ENCODE results near the gene RAD51B.

Gene RAD51B

DNA sequence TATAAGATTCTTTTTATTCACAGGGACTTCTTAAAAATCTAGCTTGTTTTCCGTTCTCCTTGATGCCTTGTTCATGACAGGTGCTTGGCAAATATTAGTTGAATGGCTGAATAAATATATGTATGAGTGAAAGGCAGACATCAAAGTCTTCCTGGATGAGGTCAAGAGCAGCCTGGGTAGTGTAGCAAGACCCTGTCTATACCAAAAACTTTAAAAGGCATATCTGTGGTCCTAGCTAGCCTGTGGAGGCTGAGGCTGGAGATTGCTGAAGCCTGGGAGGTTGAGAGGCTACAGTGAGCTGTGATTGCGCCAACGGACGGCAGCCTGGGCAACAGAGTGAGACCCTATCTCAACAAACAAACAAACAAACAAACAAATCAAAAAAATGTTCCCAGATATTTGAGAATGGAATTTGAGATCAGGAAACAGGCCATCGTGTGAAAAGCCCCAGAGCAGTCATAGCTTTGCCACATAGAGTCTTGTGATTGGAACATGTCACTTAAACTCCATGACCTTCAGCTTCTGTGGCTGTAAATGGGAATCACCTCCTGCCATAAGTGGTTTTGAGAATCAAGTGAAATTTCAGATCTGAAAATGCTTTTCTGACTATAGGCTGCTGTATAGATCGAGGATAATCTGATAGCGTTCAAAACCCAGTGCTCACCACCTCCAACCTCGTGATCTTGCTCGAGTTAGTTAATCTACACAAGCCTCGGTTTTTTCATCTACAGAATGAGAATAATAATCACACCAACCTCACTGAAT, 908.9 kb downstream of the RAD51B start:
- Histone ChIP-seq H3K4me3 (ENCODE audit: low read length) (no peak overlapping the region), H3K4me1 (ENCODE audit: control insufficient read depth, insufficient read depth, low read length) (peaks cover 2% of the 10 kb centered on the region), H3K9ac (ENCODE audit: low read length) (no peak overlapping the region), H3K36me3 (ENCODE audit: control insufficient read depth, insufficient read depth, low read length, severe bottlenecking) (no peaks in the 10 kb centered on the region), H3K9me3 (ENCODE audit: control insufficient read depth, low read length) (no peaks in the 10 kb centered on the region), H3K27me3 (replicated peaks; ENCODE audit: control insufficient read depth, insufficient read depth, low read length) (no peaks in the 10 kb centered on the region)
- no peak for DNase-seq (ENCODE audit: low read depth)

- Histone ChIP-seq H3K27me3 (replicated peaks; ENCODE audit: control insufficient read depth, insufficient read depth, low read length) (no peaks in the 10 kb centered on the region), H3K36me3 (ENCODE audit: control insufficient read depth, insufficient read depth, low read length, severe bottlenecking) (no peaks in the 10 kb centered on the region), H3K9me3 (ENCODE audit: control insufficient read depth, low read length) (no peaks in the 10 kb centered on the region), H3K4me1 (ENCODE audit: control insufficient read depth, insufficient read depth, low read length) (peaks cover 2% of the 10 kb centered on the region), H3K9ac (ENCODE audit: low read length) (no peak overlapping the region), H3K4me3 (ENCODE audit: low read length) (no peak overlapping the region)
- no peak for DNase-seq (ENCODE audit: low read depth)
These were observed 910.0 kb downstream of the RAD51B start for GRCh38 chr14:68729556-68729955.

- Histone ChIP-seq H3K4me3 (ENCODE audit: low read length) (no peak overlapping the region), H3K9me3 (ENCODE audit: control insufficient read depth, low read length) (no peaks in the 10 kb centered on the region), H3K36me3 (ENCODE audit: control insufficient read depth, insufficient read depth, low read length, severe bottlenecking) (no peaks in the 10 kb centered on the region), H3K9ac (ENCODE audit: low read length) (no peak overlapping the region), H3K4me1 (ENCODE audit: control insufficient read depth, insufficient read depth, low read length) (peaks cover 2% of the 10 kb centered on the region), H3K27me3 (replicated peaks; ENCODE audit: control insufficient read depth, insufficient read depth, low read length) (no peaks in the 10 kb centered on the region)
- no peak for DNase-seq (ENCODE audit: low read depth)
These were observed 910.8 kb downstream of the RAD51B start for GRCh38 chr14:68730348-68730747.

GRCh38 chr14:68730811-68731425, 911.3 kb downstream of the RAD51B start:
- Histone ChIP-seq H3K4me3 (ENCODE audit: low read length) (no peak overlapping the region), H3K9ac (ENCODE audit: low read length) (no peak overlapping the region), H3K4me1 (ENCODE audit: control insufficient read depth, insufficient read depth, low read length) (peaks cover 6% of the 10 kb centered on the region), H3K27me3 (replicated peaks; ENCODE audit: control insufficient read depth, insufficient read depth, low read length) (no peaks in the 10 kb centered on the region), H3K36me3 (ENCODE audit: control insufficient read depth, insufficient read depth, low read length, severe bottlenecking) (no peaks in the 10 kb centered on the region), H3K9me3 (ENCODE audit: control insufficient read depth, low read length) (no peaks in the 10 kb centered on the region)
- no peak for DNase-seq (ENCODE audit: low read depth)

DNA sequence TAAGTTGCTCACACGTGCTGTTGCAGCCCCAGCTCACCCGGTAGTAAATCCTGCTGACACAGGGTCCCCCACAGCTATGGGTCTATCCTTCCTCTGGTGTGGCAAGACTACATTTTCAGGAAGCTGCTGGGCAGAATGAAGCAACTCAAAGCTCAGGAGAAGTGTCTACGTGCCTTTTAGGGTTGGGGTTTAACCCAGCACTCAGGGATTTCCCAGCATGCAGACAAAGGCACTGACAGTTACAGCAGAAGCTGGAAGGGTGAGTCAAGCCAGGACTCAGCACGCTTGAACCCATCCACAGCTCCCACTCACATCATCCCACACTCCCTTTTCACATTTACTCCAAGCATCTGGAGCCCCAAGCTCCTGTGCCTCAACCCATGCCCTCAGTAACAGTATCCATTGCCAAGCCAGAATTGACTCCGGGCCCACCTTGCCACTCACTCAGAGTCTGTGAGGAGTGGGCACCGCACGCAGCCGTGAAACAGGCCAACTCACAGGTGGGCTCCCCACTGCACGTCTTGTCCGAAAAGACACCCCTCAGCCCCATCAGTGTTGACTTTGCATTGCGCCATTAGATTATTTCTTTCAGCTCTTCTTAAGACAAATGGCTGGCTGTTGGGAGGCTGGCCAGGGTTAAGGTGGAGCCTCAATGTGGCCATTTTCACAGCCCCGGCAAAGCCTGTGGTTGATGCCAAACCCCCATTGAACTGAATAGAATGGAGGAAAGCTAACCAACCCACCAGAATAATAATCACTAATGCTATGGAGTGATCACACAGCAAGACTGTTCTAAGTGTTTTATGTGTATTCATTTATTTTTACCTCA, 913.7 kb downstream of the RAD51B start:
- Histone ChIP-seq H3K4me3 (ENCODE audit: low read length) (no peak overlapping the region), H3K27me3 (replicated peaks; ENCODE audit: control insufficient read depth, insufficient read depth, low read length) (no peaks in the 10 kb centered on the region), H3K9me3 (ENCODE audit: control insufficient read depth, low read length) (no peaks in the 10 kb centered on the region), H3K9ac (ENCODE audit: low read length) (no peak overlapping the region), H3K4me1 (ENCODE audit: control insufficient read depth, insufficient read depth, low read length) (peaks cover 18% of the 10 kb centered on the region), H3K36me3 (ENCODE audit: control insufficient read depth, insufficient read depth, low read length, severe bottlenecking) (no peaks in the 10 kb centered on the region)
- DNase-seq (ENCODE audit: low read depth): no peak

DNA sequence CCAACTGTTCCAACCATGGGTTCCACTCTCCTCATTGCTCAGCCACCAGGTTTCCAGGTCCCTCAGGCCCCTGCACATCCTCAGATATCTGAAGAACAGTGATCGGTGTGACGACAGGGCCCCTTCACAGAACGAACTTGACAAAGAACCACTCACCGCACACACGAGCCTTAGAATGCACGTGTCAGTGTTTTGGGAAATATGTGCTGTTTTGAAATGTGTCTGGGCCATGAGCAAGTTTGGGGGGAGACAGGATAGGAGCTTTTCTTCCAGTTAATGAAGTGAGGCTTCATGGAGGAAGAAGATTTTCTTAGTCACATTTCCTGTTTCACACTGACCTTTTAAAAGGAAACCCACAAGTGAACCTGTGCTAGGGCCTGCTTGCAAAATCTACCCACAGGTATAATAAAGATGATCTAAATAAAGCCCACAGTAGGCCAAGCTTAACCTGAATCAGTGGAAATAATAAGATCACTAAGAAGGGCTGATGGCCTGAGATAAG, 914.7 kb downstream of the RAD51B start:
- Histone ChIP-seq H3K4me1 (ENCODE audit: control insufficient read depth, insufficient read depth, low read length) (peaks cover 18% of the 10 kb centered on the region), H3K4me3 (ENCODE audit: low read length) (no peak overlapping the region), H3K36me3 (ENCODE audit: control insufficient read depth, insufficient read depth, low read length, severe bottlenecking) (no peaks in the 10 kb centered on the region), H3K9me3 (ENCODE audit: control insufficient read depth, low read length) (no peaks in the 10 kb centered on the region), H3K9ac (ENCODE audit: low read length) (no peak overlapping the region), H3K27me3 (replicated peaks; ENCODE audit: control insufficient read depth, insufficient read depth, low read length) (no peaks in the 10 kb centered on the region)
- no peak for DNase-seq (ENCODE audit: low read depth)

DNA sequence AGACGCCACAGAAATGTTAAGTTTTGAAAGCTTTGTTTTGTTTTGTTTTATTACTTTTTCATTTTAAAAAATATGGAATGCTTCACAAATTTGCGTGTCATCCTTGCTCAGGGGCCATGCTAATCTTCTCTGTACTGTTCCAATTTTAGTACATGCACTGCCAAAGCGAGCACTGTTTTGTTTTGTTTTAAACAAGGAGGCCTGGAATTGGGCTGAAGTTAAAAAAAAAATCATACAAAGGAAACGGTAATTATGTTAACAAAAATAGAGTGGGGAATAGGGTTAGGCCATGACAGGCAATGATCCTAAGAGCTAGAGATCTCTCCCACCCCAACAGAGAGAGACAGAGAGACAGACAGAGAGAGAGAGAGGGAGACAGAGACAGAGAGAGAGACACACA, 916.3 kb downstream of the RAD51B start:
- no peak for DNase-seq (ENCODE audit: low read depth)
- no peaks in the 10 kb centered on the region for H3K27me3 ChIP-seq (replicated peaks; ENCODE audit: control insufficient read depth, insufficient read depth, low read length)
- H3K9ac ChIP-seq (ENCODE audit: low read length): peak overlapping the region; percentile 80
- no peaks in the 10 kb centered on the region for H3K9me3 ChIP-seq (ENCODE audit: control insufficient read depth, low read length)
- H3K36me3 ChIP-seq (ENCODE audit: control insufficient read depth, insufficient read depth, low read length, severe bottlenecking): no peaks in the 10 kb centered on the region
- peak overlapping the region; percentile 14 for H3K4me3 ChIP-seq (ENCODE audit: low read length)
- H3K4me1 ChIP-seq (ENCODE audit: control insufficient read depth, insufficient read depth, low read length): peaks cover 18% of the 10 kb centered on the region

DNA sequence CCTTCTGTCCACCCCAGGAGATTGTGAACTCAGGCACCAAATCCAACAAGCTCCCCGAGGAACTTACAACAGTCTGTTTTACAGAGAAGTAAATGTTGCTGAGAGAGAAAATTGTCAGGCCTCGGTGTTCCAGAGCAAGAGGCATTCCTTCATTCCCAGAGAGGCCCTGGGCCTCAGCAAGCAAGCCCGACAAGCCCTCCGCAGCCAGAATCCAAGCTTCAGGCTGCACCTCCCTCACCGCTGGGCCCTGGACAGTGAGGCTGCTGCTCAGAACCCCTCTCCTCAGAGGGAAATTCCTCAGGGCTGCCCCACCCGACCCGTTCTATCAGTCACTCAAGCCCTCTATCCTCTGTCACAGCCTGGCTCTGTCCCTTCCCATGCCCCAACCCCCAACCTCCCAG, 916.9 kb downstream of the RAD51B start:
- Histone ChIP-seq H3K36me3 (ENCODE audit: control insufficient read depth, insufficient read depth, low read length, severe bottlenecking) (no peaks in the 10 kb centered on the region), H3K9ac (ENCODE audit: low read length) (peak overlapping the region; percentile 80), H3K4me3 (ENCODE audit: low read length) (peak overlapping the region; percentile 14), H3K4me1 (ENCODE audit: control insufficient read depth, insufficient read depth, low read length) (peaks cover 18% of the 10 kb centered on the region), H3K27me3 (replicated peaks; ENCODE audit: control insufficient read depth, insufficient read depth, low read length) (no peaks in the 10 kb centered on the region), H3K9me3 (ENCODE audit: control insufficient read depth, low read length) (no peaks in the 10 kb centered on the region)
- peak; percentile 17 for DNase-seq (ENCODE audit: low read depth)

- Histone ChIP-seq H3K4me1 (ENCODE audit: control insufficient read depth, insufficient read depth, low read length) (peaks cover 18% of the 10 kb centered on the region), H3K9ac (ENCODE audit: low read length) (peak overlapping the region; percentile 80), H3K4me3 (ENCODE audit: low read length) (no peak overlapping the region), H3K36me3 (ENCODE audit: control insufficient read depth, insufficient read depth, low read length, severe bottlenecking) (no peaks in the 10 kb centered on the region), H3K27me3 (replicated peaks; ENCODE audit: control insufficient read depth, insufficient read depth, low read length) (no peaks in the 10 kb centered on the region), H3K9me3 (ENCODE audit: control insufficient read depth, low read length) (no peaks in the 10 kb centered on the region)
- DNase-seq (ENCODE audit: low read depth): no peak
These were observed 917.5 kb downstream of the RAD51B start for GRCh38 chr14:68737086-68737485.

GRCh38 chr14:68738559-68738958, 919.0 kb downstream of the RAD51B start:
- no peaks in the 10 kb centered on the region for H3K27me3 ChIP-seq (replicated peaks; ENCODE audit: control insufficient read depth, insufficient read depth, low read length)
- DNase-seq (ENCODE audit: low read depth): no peak
- H3K36me3 ChIP-seq (ENCODE audit: control insufficient read depth, insufficient read depth, low read length, severe bottlenecking): no peaks in the 10 kb centered on the region
- no peak overlapping the region for H3K9ac ChIP-seq (ENCODE audit: low read length)
- H3K4me1 ChIP-seq (ENCODE audit: control insufficient read depth, insufficient read depth, low read length): peaks cover 16% of the 10 kb centered on the region
- H3K4me3 ChIP-seq (ENCODE audit: low read length): no peak overlapping the region
- H3K9me3 ChIP-seq (ENCODE audit: control insufficient read depth, low read length): no peaks in the 10 kb centered on the region

GRCh38 chr14:68739701-68740100, 920.1 kb downstream of the RAD51B start:
- no peak for DNase-seq (ENCODE audit: low read depth)
- H3K36me3 ChIP-seq (ENCODE audit: control insufficient read depth, insufficient read depth, low read length, severe bottlenecking): no peaks in the 10 kb centered on the region
- H3K4me1 ChIP-seq (ENCODE audit: control insufficient read depth, insufficient read depth, low read length): peaks cover 16% of the 10 kb centered on the region
- no peaks in the 10 kb centered on the region for H3K9me3 ChIP-seq (ENCODE audit: control insufficient read depth, low read length)
- H3K27me3 ChIP-seq (replicated peaks; ENCODE audit: control insufficient read depth, insufficient read depth, low read length): no peaks in the 10 kb centered on the region
- H3K9ac ChIP-seq (ENCODE audit: low read length): no peak overlapping the region
- no peak overlapping the region for H3K4me3 ChIP-seq (ENCODE audit: low read length)
